Omental fat pad (tissue), 4 donors: ENCODE data around the gene SLC19A1. TPM values are rescaled to one million over a fixed set of nuclear protein-coding genes. Genes with fewer than 3 reads are reported as not detected.
"Not testable (repeated sequence)": the region's sequence is repeated elsewhere in the genome, so short reads cannot be mapped to it uniquely, and the experiment has no call there.

Experiments used
- ATAC-seq: fragments of 150-250 bp; one replicate; pipeline ENCODE4 v1.9.1; 2016; ENCODE audit warnings: mild to moderate bottlenecking, moderate library complexity; ENCODE audit not compliant: low FRiP score
- DNase-seq: peaks from one replicate; pipeline ENCODE4 v3.0.0-alpha.2; 2019; ENCODE audit warnings: low spot score
- CTCF ChIP-seq, 3 donors: fragments of 450-650 bp; IDR thresholded peaks; one replicate each; pipeline ENCODE4 v1.5.1; 2016 to 2017; ENCODE audit warnings: antibody characterized with exemption in 3 of 3, mild to moderate bottlenecking in 3 of 3, moderate library complexity in 2 of 3
- total RNA-seq, 4 donors: library from RNA; depleted of rRNA; stranded (reverse); fragments of >200 nt; gene quantifications; one replicate each; pipeline ENCODE4 v1.1.0, GENCODE V29; 2016

Gene SLC19A1
- total RNA-seq, 4 donors from 2014 or later = 5.8 to 18.6 (median 14.6) TPM

DNA sequence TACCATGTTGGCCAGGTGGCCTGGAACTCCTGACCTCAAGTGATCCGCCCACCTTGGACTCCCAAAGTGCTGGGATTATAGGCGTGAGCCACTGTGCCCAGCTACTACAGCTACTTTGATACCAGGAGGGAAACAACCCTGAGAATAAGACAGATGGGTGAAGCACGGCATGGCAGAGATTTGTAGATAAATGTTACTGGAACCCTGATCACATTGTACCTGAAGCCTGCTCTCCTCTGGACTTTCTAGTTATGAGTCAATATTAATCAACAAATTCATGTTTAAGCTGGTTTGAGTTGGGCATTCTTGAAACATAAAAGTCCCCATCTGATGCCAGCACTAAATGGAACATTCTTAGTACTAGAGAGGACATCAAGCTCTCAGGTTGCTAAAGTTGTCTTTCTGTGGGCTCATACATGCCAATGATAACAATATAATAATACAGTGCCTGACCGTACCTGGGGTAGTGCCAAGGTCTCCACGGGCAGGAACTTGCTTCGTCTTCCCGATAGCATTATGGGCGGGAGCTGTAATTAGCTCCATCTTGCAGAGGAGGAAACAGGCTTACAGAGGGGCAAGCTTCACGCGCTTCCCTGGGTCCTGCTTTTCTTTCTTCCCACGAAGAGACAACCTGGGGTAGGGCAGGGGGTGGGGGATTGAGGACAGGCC is 30.7 kb upstream of the SLC19A1 start:
- ATAC-seq = no peak
- DNase-seq = no peak
- TF ChIP-seq CTCF (IDR thresholded peaks at IDR 0.05) = no peak

DNA sequence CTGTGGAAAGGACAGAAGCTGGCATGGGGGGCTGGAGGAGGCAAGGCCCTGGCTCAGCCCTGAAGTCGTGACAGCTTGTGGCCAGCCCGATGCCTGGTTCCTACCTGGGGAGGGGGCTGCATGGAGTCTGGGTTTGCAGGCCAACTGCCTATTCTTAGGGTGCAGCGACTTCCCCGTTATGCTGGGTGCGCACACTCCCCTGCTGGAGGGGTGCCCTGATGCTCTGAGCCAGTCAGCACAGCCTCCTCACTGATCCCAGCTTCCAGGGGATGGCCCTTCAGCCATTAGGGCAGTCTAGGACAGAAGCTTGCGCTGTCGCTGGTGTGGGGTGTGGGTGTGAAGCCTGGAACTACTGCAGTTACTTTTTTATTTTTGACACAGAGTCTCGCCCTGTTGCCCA is 30.0 kb upstream of the SLC19A1 start:
- no peak for TF ChIP-seq CTCF (IDR thresholded peaks at IDR 0.05)
- ATAC-seq (no peak), DNase-seq (peak; percentile 3)

- DNase-seq (no peak), ATAC-seq (no peak)
- TF ChIP-seq CTCF (IDR thresholded peaks at IDR 0.05) = no peak
Measured at GRCh38 chr21:45571641-45572040, 29.4 kb upstream of the SLC19A1 start.

DNA sequence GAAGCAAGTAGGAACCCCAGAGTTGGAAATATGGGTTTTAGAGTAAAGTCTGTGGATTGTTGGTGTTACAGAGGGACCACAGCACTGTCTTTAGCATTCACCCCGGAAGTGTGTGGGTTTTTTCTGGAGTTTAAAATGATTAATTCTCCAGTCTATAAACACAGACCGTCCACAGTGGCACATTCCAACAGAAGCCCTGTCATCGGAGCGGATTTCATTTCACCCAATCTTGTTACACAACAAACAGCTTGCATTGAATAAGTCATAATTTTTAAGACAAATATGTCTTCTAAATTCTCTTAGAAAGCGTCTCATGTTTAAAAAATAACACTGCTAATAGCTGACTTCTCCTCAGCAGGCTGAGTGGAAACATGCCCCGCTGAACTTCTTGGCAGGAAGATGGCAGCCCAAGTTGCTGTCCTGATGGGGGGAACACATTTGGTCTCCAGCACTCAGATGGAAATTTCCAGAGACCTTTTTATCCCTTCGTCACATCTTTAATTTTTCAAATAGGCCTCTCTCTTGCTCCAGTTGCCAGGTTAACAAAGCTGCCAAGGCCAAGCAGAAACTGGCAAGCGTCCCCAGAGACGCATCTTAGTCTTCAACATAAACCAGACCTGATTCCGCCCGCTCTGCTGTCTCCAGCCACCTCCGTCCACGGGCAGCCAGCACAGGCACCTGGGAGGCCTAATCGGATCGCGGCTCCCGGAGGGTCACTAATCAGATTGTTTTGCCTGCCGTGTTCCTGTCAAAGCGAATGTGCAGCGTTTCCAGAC is 28.8 kb upstream of the SLC19A1 start:
- no peak for ATAC-seq
- TF ChIP-seq CTCF (IDR thresholded peaks at IDR 0.05) = no peak
- no peak for DNase-seq

GRCh38 chr21:45570071-45570470 is 27.8 kb upstream of the SLC19A1 start:
- DNase-seq = no peak
- no peak for ATAC-seq
- TF ChIP-seq CTCF (IDR thresholded peaks at IDR 0.05) = no peak

- DNase-seq = no peak
- no peak for ATAC-seq
- no peak for TF ChIP-seq CTCF (IDR thresholded peaks at IDR 0.05)
Measured at GRCh38 chr21:45568383-45568782, 26.1 kb upstream of the SLC19A1 start.

DNA sequence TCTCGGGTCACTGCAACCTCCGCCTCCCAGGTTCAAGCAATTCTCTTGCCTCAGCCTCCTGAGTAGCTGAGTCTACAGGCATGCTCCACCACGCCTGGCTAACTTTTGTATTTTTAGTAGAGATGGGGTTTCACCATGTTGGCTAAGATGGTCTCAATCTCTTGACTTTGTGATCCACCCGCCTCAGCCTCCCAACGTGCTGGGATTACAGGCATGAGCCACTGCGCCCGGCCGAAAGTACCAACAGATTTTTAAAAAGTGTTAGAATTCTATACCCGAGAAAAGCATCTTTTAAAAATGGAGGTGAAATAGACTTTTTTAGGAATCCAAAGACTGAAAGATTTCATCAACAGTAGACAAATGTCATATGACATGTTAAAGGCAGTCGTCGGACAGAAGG is 21.9 kb upstream of the SLC19A1 start:
- not testable (repeated sequence) for ATAC-seq, DNase-seq
